Activated T-helper 1 cell treated with anti-CD3 and anti-CD28 coated beads, Interleukin-2, amount 50 U/mL, for 16 hours (primary cell): Measurements from ENCODE around the gene GID8.

Experiments used
- DNase-seq, 2 donors: peaks; one replicate each; pipeline ENCODE4 v3.0.0-alpha.2; 2020; ENCODE audit warnings: low read depth in 1 of 2, low spot score in 1 of 2

GID8 gene

DNA sequence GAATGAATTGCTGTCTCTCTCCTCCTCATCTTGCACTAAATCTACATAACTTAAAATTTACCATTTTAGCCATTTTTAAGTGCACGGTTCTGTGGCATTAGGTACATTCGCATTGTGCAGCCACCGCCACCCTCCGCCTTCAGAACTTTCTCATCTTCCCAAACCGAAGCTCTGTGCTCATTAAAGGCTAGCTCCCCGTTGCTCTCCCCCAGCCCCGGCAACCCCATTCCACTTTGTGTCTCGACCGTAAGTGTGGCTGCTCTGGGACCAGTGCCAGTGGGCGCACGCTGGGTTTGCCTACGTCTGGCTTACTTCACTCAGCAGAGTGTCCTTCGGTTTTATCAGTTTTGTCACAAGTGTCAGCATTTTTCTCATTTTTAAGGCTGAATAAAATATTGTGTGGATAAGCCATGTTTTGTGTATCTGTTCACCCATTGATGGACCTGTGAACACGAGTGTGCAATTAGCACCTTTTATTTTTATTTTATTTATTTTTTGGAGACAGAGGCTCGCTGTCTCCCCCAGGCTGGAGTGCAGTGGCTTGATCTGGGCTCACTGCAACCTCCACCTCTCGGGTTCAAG lies 31.3 kb downstream of the GID8 start:
- DNase-seq, result no peak

DNA sequence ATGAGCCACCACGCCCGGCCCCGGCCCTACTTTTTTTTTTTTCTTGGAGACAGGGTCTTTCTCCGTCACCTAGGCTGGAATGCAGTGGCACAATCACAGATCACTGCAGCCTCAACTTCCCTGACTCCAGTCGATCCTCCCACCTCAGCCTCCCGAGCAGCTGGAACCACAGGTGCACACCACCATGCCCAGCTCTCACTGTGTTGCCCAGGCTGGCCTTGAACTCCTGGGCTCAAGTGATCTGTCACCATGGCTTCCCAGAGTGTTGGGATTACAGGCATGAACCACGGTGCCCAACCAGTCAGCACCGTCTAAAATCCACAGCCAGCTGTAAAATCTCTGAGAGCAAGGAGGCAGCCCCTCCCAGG lies 32.0 kb downstream of the GID8 start:
- no peak for DNase-seq

DNA sequence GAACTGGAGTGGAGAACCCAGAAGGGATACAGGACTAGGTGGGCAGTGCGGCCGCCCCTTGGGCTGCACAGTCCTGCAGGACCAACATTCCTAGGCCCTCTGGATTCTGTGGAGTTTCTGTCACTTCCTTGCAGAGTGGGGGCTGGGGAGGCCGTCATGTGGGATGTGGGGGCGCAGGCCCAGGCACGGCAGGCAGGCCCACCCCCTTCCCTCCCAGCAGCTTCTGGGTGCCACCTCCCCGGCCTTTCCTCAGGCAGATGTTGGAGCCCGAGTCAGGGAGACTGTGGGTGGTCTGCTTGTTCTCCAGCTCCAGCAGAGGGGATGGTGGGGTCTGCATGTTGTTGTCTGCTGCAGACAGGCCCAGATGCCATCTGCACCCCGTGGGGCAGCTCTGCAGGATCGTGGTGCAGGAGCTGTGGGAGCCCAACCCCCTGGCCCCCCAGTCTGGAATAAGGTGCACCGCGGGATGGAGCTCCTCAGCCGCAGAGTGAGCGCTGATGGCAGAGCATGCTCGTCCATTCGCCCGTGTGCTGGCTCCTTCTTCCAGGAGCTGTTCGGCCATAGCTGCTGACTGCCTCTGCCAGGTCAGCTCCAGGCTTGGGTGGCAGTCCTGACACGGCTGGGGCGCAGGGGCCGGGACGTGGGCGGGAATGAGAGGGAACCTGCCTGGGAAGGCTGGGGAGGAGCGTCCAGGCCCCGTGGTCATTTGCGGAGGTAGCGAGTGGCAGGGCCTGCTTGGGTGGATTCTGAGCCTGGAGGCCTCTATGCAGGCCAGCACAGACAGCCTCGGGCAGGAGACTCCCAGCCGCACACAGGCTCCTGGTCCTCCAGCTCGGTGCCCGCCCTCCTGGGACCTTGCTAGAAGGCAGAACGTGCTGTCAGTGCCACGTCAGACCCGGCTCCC lies 32.6 kb downstream of the GID8 start:
- no peak for DNase-seq

DNA sequence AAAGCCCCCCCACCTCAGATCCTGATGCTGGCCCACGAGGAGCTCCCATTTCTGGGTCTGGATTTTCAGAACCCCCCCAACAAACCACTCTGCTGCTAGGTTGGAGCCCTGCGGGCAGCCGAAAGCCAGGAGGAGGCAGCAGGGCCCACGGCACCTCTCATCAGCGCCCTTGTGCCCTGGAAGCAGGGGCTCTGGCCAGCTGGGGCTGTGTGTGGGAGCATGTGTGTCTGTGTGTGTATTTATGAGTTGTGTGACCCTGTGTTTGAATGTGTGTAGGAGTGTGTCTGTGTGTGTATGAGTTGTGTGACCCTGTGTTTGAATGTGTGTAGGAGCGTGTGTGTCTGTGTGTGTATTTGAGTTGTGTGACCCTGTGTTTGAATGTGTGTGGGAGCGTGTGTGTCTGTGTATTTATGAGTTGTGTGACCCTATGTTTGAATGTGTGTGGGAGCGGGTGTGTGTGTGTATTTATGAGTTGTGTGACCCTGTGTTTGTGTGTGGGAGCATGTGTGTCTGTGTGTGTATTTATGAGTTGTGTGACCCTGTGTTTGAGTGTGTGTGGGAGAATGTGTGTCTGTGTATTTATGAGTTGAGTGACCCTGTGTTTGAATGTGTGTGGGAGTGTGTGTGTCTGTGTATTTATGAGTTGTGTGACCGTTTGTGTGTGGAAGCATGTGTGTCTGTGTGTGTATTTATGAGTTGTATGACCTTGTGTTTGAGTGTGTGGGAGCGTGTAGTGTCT lies 33.4 kb downstream of the GID8 start:
- DNase-seq, result no peak

DNA sequence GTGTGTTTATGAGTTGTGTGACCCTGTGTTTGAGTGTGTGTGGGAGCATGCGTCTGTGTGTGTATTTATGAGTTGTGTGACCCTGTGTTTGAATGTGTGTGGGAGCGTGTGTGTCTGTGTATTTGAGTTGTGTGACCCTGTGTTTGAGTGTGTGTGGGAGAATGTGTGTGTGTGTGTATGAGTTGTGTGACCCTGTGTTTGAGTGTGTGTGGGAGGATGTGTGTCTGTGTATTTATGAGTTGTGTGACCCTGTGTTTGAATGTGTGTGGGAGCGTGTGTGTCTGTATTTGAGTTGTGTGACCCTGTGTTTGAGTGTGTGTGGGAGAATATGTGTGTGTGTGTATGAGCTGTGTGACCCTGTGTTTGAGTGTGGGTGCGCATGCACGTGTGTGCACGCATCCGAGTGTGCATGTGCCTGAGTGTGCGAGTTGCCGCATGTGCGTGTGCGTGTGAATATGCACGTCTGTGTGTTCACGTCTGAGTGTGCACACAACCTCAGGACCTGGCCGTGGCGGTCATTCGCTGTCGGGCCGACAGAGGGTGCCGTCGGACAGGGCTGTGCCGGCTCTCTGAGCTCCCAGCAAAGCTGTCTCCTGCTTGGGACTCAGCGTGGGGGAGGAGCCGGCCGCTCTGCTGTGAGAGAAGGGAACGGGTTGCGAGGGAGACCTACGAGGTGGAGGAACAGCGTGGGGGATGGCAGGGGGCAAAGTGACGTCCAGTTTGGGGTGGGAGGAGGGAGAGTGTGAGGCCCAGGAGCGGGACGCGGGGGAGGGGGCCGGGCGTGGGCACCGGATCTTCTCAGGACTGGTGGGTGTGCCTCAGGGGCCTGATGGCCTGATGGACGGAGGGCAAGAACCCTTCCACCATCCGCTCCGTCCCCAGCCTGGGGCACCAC lies 34.2 kb downstream of the GID8 start:
- DNase-seq, result peak; percentile 69 to 72

DNA sequence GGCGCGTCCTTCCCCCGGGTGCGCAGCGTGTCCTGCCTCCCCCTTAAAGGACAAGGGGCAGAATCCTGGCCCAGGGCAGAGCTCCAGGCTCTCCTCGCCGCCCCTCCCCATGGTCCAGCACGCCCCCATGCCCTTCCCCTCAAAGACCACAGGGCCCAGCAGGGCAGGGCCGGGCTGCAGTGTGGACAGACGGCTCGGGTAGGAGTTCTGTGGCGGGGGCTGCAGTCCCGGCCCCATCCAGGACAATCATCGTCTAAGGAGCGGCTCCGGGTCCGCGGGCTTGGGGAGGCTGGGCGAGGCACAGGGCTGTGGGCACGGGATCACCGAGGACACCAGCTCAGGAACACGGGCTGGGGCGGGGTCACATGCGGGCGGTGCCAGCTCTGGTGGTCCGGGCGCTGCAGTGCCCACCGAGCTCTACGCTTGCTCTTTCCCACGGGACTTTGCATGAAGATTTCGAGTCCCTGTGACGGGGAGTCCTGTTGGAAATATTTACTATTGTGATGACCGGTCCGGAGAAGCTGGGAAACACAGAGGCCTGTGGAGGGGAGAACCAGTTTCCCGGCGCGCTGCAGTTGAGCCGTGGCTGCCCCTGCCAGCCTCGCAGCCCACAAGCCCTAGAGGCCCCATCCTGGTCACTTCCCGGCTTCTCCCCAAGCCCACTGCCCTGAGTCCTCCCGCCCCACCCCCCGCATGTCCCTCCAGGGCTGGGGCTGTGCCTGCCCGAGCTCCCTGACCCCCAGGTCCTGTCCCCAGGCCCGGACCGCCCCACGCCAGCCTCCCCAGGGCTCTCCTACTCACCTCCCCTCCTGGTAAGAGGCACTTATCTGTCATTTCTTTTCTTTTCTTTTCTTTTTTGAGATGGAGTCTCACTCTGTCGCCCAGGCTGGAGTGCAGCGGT lies 35.1 kb downstream of the GID8 start:
- no peak for DNase-seq

DNA sequence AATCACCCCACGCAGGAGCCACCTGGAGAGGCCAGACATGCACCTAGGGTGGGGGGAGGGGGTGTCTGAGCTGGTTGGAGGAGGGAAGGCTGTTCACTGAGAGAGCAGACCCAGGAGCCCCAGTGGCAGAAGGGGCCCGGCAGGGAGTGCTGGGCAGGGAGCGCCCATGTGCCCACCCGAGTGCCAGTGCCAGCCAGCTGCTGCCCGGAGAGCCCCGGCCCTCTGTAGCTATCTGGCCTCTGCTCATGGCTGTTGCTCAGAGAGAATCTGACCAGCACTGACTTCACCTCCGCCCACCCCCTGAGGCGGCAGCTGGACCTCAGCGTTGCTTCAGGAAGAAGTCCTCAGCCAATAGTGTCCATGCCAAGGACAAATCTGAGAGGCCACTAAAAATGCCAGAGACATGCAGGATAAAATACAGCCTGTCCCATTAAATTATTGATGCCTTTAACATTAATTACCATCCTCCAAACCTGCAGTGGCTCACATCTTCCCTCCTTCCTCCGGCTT lies 37.4 kb downstream of the GID8 start:
- no peak for DNase-seq

DNA sequence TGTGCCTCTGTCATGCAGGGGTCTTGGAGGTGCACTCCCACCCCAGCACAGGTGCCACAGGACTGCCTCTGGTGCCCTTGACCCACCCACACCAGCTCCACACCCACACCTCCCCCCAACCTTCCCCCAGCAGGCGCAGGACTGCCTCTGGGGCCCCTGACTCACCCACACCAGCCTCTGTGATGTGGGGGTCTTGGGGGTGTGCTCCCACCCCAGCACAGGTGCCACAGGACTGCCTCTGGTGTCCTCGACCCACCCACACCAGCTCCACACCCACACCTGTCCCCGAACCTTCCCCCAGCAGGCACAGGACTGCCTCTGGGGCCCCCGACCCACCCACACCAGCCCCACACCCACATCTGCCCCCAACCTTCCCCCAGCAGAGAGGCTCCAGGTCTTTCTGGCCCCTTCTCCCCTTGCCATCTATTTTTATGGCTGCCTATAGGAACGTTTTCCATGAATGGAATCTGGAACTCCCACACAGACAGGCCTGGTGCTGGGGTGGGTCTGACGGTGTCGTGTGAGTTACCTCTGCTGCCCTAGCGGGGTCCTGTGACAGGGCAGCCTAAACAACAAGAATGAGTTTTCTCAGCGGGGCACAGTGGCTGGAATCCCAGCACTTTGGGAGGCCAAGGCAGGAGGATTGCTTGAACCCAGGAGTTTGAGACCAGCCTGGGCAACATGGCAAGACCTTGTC lies 38.0 kb downstream of the GID8 start:
- no peak for DNase-seq

DNA sequence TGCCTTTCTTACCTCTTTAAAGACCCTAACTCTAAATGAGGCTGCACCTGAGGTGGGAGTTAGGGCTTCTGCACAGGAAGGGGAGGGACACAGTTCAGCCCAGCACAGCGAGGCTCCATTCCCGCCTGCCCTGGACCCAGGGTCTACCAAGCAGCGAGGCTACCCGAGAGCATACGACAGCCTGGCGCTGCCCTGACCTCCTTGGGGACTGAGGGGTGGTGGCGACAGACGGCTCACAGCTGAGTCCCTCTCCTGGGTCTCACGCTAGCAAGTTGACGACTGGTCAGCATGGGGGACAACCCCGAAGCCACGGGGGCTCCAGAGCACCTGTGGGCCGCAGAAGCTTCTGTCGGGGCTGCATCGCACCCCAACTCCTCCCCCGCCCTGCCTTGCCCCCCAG lies 38.9 kb downstream of the GID8 start:
- no peak for DNase-seq

DNA sequence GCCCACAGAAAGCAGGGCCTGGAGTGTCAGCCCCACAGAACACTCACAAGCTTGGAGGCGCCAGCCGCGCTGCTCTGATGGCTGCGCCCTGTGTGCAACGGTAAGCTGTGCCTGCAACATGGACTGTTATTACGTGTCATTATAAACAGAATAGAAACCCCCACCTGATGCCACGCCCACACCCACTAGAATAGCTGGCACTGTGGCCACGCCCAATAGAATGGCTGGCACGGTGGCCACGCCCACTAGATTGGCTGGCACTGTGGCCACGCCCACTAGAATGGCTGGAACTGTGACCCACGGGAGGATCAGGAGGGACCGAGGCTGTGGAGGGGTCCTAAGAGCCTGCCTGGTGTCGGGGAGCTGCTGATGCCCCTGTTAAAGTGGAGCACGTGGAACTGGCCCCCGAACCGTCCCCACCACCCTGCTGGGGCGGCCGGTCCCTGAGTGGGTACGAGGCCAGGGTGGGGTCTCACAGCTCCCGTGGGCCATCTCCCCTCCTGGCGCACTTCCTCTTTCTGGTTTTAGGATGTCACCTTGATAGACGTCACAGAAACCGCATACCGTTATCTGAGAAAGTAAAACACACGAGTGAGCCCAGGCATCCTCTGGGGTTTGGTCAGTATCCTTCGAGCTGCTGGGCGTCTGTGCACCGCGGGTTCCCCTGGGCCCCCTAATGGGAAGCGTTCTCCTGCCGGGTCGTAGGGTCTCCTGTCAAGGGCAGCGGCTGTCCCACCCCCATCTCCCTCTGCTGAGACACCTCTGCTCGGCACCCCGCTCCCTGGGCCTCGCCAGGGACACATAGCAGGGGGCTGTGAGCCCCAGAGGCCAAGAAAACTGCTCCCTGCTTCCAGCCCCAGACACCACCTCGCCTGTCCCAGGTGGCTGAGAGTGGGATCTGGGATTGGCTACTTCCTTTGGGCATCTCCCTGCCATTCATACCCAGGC lies 39.9 kb downstream of the GID8 start:
- DNase-seq, result peak; percentile 40 to 63

DNA sequence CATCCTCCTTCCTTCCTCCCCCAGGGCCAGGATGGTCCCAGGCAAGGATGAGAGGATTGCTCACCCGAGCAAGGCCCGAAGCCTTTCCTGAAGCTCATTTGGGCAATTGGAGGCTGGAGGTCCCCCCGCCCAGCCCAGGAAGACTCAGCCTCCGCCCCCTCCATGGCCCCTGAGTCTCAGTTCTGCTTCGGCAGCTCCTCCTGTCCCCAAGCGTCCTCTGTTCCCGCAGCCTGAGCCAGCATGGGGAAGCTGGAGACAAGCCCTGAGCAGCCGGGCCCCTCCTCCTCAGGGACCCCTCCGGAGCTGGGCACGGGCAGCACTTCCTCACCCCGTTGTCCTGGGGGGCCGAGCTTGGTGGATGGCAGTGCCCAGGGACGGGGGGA lies 40.6 kb downstream of the GID8 start:
- DNase-seq, result no peak

DNA sequence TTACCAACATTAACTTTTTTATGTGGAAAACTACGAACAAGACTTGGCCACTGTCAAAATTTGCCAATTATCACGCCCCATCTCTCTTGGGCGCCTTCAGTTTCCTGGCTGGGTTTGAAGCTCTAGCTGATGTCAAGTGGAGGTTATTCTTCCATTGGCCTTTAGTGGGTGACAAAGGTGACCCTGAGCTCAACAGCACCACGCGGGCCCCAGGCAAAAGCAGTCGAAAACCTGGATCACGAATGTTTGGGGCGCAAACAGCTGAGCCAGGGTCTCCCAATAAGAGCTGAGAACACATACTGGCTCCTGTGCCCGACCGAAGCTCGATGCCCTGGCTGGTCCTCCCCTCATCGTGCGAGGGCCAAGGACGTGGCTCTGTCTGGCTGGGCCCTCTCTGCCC lies 41.4 kb downstream of the GID8 start:
- no peak for DNase-seq

DNA sequence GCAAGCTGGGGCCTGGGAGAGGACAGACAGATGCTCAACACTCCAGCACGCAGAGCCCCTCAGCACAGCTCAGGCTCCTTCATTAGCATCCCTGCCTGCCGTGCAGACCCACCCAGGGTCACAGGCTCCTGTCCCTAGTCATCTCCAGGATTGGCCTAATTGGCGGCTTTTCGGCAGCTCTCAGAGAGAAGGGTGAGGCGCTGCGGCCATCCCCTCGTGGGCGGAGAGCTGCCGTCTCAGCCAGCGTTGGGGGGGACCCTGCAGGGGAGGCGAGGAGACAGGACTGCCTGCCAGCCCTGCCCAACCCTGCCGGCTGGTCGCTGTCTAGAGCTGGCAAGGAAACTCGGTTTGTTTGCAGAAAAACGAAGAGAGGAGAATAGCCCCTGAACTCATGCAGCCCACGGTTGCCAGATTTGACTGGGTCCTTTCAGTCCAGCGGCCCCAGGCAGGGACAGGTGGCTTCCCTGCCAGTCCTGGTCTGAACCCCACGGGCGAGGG lies 42.0 kb downstream of the GID8 start:
- DNase-seq, result no peak

DNA sequence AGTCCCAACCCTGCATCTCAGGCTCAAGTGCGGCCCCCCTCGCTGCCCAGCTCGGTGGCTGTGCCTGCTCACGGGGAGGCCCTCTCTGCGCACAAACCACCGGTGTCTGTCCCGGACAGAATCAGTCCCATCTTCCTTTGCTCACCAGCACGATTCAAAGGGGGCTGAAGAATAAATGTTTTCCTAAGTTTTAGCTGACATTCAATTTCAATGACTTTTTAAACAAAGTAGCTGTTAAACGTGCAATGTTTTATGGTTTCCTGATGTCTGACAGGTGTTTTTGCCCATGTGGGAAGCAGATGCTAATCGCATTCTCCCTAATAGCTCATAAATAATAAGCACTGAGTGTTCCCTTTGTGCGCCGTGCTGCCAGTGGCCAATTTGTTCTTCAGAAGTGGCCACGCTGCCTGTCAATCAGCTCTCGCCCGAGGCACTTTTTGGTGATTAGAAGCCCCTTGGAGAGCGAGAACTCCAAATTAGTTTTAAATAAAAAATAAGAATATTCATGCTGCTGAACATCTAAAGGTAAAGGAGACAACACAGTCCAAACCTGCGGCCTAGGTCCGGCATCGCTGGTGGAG lies 42.5 kb downstream of the GID8 start:
- no peak for DNase-seq

DNA sequence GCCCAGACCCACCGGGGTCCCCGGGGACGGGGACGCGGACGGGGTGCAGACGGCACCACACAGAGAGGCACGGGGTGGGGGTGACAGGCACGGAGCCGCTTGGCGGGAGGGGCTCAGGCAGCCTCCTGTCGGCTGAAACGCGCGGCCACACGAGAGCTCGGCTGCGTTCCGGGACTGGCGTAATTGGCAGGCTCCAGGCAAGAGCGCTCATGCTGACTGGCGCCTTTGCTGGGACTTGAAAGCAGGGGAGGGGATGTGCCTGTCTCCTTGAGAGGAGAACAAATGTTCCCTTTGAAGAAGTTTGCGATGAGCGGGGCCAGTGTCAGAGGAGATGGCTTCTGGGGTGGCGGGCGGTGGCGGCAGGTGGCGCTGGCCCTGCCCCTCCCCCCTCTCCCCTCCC lies 43.0 kb downstream of the GID8 start:
- DNase-seq, result peak in 1 of 2 donors; percentile 9

DNA sequence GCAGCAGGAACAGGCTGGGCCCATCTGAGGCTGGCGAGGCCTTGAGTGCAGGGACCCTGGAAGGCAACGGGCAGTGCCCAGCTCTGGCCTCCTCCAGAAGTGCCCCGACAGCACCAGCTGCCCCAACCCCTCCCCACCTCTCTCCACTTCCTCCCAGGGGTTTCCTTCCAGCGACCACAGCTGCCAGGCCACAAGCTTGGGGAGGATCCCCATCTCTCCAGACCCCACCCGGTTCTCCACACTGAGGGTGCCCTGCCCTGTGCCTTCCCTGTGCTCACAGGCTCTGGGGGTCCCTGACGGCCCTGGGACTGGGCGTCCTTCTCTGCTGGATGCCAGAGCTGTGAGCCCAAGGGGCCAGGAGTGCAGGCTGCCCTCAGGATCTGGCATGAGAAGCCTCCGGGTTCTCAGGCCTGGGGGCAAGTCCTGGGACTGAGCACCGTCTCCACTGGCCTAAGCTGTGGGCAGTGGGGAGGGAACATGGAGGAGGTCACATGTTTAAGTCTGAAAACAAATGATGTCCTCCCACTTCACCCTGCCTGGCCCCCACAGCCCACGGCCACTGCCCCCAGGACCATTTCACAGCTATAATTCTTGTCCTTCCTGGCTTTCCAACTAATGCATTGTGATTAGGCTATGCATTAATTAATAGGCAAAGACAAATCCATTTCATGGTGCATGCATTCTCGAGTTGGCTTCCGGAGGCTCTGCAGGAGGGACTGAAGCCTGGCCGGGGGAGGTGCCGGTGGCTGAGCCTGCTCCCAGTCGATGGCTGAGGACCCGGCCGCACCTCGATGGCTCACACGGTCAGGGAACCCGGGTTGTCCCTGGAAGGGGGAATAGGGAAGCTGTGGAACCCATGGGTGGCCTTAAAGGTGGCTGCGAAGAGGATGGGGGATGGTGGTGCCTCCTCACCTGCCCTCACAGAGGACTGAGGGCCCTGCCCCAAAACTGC lies 44.5 kb downstream of the GID8 start:
- no peak for DNase-seq

DNA sequence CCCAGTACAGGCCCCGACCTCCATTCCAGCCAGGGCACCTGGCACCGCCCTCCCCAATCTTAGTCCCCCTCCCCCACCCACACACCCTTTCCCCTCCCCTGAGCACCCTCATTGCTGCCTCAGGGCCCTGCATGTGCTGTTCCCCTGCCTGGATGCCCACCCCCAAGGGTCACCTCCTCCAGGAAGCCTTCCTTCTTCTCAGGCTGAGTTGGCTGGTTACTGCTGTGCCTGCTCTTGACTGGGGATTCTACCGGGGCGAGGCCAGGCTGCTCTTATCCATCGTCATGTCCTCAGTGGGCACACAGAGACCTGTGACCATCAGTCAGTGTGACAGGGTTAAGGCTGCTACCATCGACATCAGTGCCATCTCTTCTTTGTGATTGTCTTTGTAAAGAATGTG lies 45.3 kb downstream of the GID8 start:
- DNase-seq, result no peak
